Ishikawa (cell line): ENCODE measurements around the gene FSTL3.

ENCODE experiments used
- CEBPB ChIP-seq: IDR thresholded peaks from 2 replicates; pipeline ENCODE4 v1.6.1; 2012
- CREB1 ChIP-seq: IDR thresholded peaks from 2 replicates; pipeline ENCODE4 v1.6.1; 2012; ENCODE audit warnings: low read depth
- EGR1 ChIP-seq: IDR thresholded peaks from 2 replicates; pipeline ENCODE4 v1.6.1; 2012
- EP300 ChIP-seq: IDR thresholded peaks from 2 replicates; pipeline ENCODE4 v1.6.1; 2012; ENCODE audit warnings: borderline replicate concordance
- FOXM1 ChIP-seq: IDR thresholded peaks from 2 replicates; pipeline ENCODE4 v1.6.1; 2012; ENCODE audit warnings: low read depth, borderline replicate concordance
- MAX ChIP-seq: IDR thresholded peaks from 2 replicates; pipeline ENCODE4 v1.6.1; 2012
- NFIC ChIP-seq: IDR thresholded peaks from 2 replicates; pipeline ENCODE4 v1.6.1; 2012
- RAD21 ChIP-seq: IDR thresholded peaks from 2 replicates; pipeline ENCODE4 v1.6.1; 2012; ENCODE audit warnings: low read depth
- REST ChIP-seq: IDR thresholded peaks from 2 replicates; pipeline ENCODE4 v1.6.1; 2012; ENCODE audit warnings: low read depth, mild to moderate bottlenecking
- TAF1 ChIP-seq: IDR thresholded peaks from 2 replicates; pipeline ENCODE4 v1.6.1; 2012; ENCODE audit warnings: low read depth, mild to moderate bottlenecking
- TCF12 ChIP-seq: IDR thresholded peaks from 2 replicates; pipeline ENCODE4 v1.6.1; 2012; ENCODE audit warnings: low read depth
- TEAD4 ChIP-seq: IDR thresholded peaks from 2 replicates; pipeline ENCODE4 v1.6.1; 2012
- YY1 ChIP-seq: IDR thresholded peaks from 2 replicates; pipeline ENCODE4 v1.6.1; 2012; ENCODE audit warnings: low read depth
- ZBTB7A ChIP-seq: IDR thresholded peaks from 2 replicates; pipeline ENCODE4 v1.6.1; 2012; ENCODE audit warnings: low read depth
- TF ChIP-seq, protein P1 (sequence below): IDR thresholded peaks from 2 replicates; pipeline ENCODE4 v1.6.1; 2012

The FSTL3 gene

GRCh38 chr19:662962-663681, 13.1 kb upstream of the FSTL3 start, which contains the start of gene RNF126:
Gene RNF126, minus strand, starts transcription at chr19:663214. Its CDS starts 93 bp downstream, at chr19:663121.
- TF ChIP-seq YY1 (peak; percentile 59; the same call in 1 of the 2 replicates), MAX (peak; percentile 37), EGR1 (peak; percentile 57; the same call in 1 of the 2 replicates), TCF12 (no peak; the same call in 1 of the 2 replicates)

DNA sequence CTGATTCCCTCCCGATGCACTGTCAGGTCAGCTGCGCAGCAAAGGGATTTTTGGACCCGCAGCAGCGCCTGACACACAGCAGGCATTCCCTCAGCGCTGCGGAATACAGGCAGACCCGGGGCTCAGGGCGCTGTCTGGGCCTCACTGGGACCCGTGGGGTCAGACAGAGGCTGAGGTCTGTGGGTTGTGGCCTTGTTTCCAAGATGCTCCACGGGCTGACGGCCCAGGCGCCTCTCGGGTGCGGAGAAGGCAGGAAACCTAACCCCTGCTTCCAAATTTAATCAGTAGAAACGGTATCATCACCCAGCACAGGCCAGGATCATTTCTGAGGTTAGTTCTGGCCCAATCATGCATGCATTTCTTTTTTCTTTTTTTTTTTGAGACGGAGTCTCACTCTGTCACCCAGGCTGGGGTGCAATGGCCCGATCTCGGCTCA, 12.5 kb upstream of the FSTL3 start:
- TF ChIP-seq CEBPB, result no peak
- no peak for TF ChIP-seq MAX
- TF ChIP-seq, protein P1, sequence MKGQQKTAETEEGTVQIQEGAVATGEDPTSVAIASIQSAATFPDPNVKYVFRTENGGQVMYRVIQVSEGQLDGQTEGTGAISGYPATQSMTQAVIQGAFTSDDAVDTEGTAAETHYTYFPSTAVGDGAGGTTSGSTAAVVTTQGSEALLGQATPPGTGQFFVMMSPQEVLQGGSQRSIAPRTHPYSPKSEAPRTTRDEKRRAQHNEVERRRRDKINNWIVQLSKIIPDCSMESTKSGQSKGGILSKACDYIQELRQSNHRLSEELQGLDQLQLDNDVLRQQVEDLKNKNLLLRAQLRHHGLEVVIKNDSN, result no peak
- TF ChIP-seq TEAD4, result no peak
- no peak for TF ChIP-seq TAF1
- TF ChIP-seq YY1, result no peak
- TF ChIP-seq EGR1, result no peak
- no peak for TF ChIP-seq NFIC
- no peak for TF ChIP-seq REST
- TF ChIP-seq EP300, result no peak
- TF ChIP-seq ZBTB7A, result no peak
- no peak for TF ChIP-seq TCF12
- no peak for TF ChIP-seq FOXM1
- TF ChIP-seq CREB1, result no peak
- TF ChIP-seq RAD21, result no peak

DNA sequence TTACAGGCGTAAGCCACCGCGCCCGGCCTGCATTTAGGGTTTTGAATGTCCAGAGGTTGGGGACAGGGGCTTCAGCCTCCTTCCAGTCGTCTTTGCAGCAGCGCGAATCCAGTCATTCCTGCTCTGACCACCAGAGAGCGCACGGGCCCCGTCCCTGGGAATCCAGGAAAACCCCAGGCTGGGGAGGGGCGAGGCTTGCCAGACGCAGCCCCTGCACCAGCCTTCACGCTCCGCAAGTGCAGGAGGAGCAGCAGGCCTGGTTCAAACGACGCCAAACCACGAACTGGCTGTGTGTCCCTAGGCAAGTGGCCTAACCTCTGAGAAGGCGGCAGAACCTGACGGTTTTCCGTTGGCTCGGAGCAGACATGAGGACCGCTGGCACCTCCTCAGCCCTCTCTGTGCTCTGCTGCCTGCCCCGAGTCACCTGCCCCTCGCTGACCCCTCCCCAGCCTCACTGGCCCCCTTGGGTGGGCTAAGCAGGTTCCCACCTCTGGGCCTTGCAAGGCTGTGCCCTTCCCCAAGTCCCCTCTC, 11.2 kb upstream of the FSTL3 start:
- TF ChIP-seq CREB1 (no peak), MAX (peak; percentile 90), RAD21 (peak; percentile 98), FOXM1 (no peak), EP300 (no peak), TCF12 (no peak), TEAD4 (no peak), ZBTB7A (peak; percentile 73; the same call in 1 of the 2 replicates), EGR1 (no peak), YY1 (no peak), CEBPB (no peak)
- TF ChIP-seq, protein P1, result no peak

GRCh38 chr19:670609-671075, 5.5 kb upstream of the FSTL3 start:
- TF ChIP-seq YY1 (no peak), NFIC (no peak)

- TF ChIP-seq CREB1, result no peak
- no peak for TF ChIP-seq YY1
- TF ChIP-seq EP300, result no peak
- TF ChIP-seq, protein P1, result no peak
- TF ChIP-seq CEBPB, result no peak
- TF ChIP-seq MAX, result no peak
- no peak for TF ChIP-seq ZBTB7A
- no peak for TF ChIP-seq TAF1
- no peak for TF ChIP-seq NFIC
- TF ChIP-seq RAD21, result no peak
- TF ChIP-seq EGR1, result no peak
- no peak for TF ChIP-seq REST
- no peak for TF ChIP-seq FOXM1
- TF ChIP-seq TCF12, result no peak
- no peak for TF ChIP-seq TEAD4
Measured at GRCh38 chr19:674282-675151, 1.7 kb upstream of the FSTL3 start.
